GM18870 (cell line): ENCODE results near the gene ZFAND5.

Experiments
- ATAC-seq: cut with Tn5 transposase; IDR thresholded peaks from one replicate; pipeline ENCODE4 v1.9.1; 2021; ENCODE audit warnings: moderate library complexity; ENCODE audit not compliant: unreplicated experiment

The ZFAND5 gene

GRCh38 chr9:72326641-72327040 is 38.4 kb downstream of the ZFAND5 start:
- no peak for ATAC-seq

GRCh38 chr9:72324974-72325373 is 40.0 kb downstream of the ZFAND5 start:
- no peak for ATAC-seq

- no peak for ATAC-seq
Observed at GRCh38 chr9:72322678-72323077, 42.3 kb downstream of the ZFAND5 start.

- no peak for ATAC-seq
Observed at GRCh38 chr9:72322259-72322658, 42.7 kb downstream of the ZFAND5 start.

- no peak for ATAC-seq
Observed at GRCh38 chr9:72315510-72316311, 49.3 kb downstream of the ZFAND5 start.

- ATAC-seq, result no peak
Observed at GRCh38 chr9:72315089-72315509, 49.9 kb downstream of the ZFAND5 start.

GRCh38 chr9:72313507-72313906 is 51.5 kb downstream of the ZFAND5 start:
- no peak for ATAC-seq

GRCh38 chr9:72312386-72312987 is 52.5 kb downstream of the ZFAND5 start:
- peak; percentile 60 for ATAC-seq

- no peak for ATAC-seq
Observed at GRCh38 chr9:72309364-72310133, 55.5 kb downstream of the ZFAND5 start.

GRCh38 chr9:72306761-72307160 is 58.2 kb downstream of the ZFAND5 start:
- ATAC-seq, result no peak

- no peak for ATAC-seq
Observed at GRCh38 chr9:72305707-72306106, 59.3 kb downstream of the ZFAND5 start.

GRCh38 chr9:72305102-72305546 is 59.9 kb downstream of the ZFAND5 start:
- no peak for ATAC-seq

- no peak for ATAC-seq
Observed at GRCh38 chr9:72304538-72304937, 60.5 kb downstream of the ZFAND5 start.
